Activated CD8-positive, alpha-beta memory T cell treated with anti-CD3 and anti-CD28 coated beads for 48 hours (primary cell): ENCODE results near the gene KCNH8.

Source experiments
- DNase-seq, 3 experiments: peaks; one replicate each; pipeline ENCODE4 v3.0.0-alpha.2; 2020; ENCODE audit warnings: low read depth in 2 of 3, low spot score in 2 of 3

Gene KCNH8

DNA sequence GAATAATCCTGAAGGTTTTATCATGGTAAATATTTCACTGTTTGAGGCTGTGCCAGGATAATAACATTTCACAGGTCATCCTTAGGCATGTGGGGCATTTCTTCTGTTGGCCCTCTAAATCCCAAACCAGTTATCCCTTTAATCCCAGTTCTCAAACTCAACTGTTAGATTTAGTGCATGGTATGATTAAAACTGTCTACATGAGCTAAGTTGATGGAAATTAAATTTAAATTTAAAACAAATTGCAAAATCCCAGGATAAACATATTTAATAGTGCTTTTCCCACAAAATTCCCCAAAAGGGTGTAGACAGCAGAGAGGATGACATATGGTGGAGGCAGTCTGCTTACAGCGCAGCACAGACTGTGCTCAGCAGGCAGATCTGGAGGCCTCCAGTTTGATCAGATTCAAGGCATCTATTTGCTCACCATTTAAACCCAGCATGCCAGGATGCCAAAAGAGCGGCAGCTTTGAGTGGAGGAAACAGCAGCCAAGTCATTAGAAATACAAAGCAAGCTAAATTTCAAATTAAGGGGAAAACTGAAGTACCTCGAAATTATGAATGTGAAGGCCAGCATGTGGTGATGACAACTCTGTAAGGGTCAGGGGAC lies 325.8 kb downstream of the KCNH8 start:
- DNase-seq, result no peak

DNA sequence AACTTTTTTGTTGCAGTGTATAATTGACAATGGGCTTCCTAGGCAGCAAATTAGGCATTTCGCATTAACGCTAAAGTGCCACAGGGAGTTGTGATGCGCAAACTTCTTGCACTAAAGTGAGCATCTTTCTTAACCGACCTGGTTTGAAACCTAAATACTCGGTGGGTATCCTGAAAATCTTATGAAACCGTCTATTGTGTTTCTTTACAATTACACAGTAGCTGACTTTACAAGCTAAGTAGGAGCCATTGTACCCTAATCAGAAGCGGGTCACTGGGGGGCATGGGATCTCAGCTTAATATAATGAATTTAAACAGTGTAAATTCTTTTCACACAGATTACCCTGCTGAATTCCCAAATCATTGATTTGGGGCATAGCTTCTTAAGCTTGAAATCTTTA lies 328.0 kb downstream of the KCNH8 start:
- no peak for DNase-seq

- DNase-seq, result no peak
Measured at GRCh38 chr3:19485267-19485666, 337.0 kb downstream of the KCNH8 start.

DNA sequence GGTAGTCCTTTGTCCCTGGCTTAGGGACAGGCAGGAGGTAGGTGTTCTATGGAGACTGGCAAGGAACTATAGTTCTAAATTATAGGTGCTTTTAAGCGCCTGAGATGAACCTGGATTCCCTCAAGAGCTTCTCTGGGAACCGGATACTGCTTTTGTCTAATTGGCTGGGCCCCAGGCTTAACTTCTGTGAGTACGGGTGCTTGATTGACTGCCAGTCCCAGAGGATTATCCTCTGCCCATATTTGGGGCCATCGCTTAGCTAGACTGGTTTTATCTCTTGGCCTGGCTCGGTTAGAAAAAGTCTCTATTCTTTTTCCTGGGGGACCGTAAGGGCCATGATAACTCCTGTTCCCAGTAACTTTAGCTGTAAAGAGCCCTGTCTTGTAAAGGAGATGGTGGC lies 339.1 kb downstream of the KCNH8 start:
- no peak for DNase-seq

GRCh38 chr3:19488939-19489338 lies 340.6 kb downstream of the KCNH8 start:
- DNase-seq, result no peak

- no peak for DNase-seq
Measured at GRCh38 chr3:19489936-19490335, 341.6 kb downstream of the KCNH8 start.

- no peak for DNase-seq
Measured at GRCh38 chr3:19506171-19506570, 357.9 kb downstream of the KCNH8 start.

DNA sequence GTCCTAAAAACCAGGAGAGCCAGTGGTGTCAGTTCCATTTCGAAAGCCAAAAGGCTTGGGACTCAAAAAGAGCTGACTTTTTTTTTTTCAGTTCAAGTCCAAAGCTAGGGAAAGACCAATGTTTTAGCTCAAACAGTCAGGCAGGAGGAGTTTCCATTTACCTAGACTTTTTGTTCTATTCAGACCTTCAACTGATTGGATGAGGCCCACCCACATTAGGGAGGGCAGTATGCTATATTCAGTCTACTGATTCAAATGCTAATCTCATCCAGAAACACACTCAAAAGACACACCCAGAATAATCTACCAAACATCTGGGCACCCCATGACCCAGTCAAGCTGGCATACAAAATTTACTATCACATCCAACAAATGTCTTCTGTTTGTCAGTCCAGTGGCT lies 374.0 kb downstream of the KCNH8 start:
- no peak for DNase-seq

- DNase-seq, result no peak
Measured at GRCh38 chr3:19526071-19526470, 377.8 kb downstream of the KCNH8 start.

DNA sequence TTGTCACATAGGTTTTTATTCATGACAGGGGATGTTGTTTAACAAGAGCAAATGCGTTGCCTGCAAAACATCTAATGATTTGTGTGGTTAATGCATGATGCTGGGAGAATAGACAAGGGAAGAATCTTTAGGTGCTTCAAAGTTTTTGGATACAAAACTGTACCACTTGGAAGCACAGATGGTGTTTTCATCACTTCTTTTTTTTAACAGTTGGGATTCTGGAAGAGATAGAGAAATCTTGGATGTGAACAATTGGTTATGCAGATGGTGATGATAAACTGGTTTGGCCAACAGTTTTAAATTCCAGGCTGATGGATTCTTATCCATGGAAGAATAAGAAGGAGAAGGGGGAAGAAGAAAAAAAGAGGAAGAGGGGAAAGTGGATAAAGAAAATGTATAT lies 379.4 kb downstream of the KCNH8 start:
- DNase-seq, result no peak

DNA sequence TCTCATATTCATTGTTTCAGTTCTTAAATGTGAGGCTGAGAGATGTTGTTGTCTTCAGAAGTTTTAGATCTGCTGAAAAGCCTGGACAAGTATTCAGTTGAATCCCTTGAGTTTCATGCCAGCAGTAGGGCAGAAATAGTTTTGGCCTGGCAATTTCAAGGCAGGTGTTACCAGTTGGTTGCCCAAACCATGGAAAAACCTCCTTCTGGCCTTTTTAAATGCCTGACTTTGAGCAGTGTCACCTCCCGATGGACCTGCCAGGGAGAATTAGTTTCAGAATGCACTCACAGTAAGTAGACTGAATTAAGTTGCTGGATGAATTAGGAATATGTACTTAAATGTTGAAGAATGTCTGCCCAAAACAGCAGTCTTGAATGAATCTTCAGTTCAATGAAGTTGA lies 383.1 kb downstream of the KCNH8 start:
- no peak for DNase-seq

DNA sequence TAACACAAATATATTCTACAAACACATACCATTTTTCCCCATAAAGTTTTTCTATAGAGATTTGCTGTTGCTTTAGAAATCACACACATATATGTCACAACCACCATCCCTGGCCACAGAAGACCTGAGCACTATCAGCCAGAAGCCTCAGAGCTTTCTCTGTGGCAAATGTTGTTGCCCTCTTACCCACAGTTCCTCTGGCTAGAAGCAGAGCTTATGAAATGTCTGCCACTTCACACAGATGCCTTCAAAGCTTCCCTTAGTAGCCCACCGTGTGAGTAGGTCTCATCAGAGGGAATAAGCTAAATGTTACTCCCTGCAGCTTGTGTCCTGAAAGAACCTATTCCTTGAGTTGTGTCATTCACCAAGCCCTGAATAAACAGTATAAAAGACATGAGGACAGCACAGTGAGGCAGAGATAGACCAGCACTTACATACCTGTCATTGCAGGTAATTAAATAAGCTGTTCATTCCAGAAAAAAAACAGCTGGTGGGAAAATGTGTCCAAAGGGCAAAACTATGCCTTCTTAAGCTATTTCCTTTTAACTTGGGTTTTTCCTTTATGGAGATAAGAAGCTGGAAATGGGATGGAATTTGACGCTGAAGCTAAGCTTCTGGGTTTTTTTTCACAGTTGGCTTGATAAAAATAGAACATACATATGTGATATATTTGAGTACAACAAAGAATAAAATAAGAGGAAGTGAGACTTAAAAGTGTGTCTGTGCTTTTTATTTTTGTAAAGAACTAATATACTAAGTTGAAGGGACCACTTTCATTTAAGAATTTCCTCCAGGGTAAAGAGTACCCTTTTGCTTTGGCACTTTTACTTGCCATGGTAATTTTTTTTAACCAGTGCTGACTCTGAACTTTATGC lies 391.4 kb downstream of the KCNH8 start:
- DNase-seq, result no peak

- no peak for DNase-seq
Measured at GRCh38 chr3:19540464-19540863, 392.2 kb downstream of the KCNH8 start.

GRCh38 chr3:19541284-19541683 lies 393.0 kb downstream of the KCNH8 start:
- no peak for DNase-seq

DNA sequence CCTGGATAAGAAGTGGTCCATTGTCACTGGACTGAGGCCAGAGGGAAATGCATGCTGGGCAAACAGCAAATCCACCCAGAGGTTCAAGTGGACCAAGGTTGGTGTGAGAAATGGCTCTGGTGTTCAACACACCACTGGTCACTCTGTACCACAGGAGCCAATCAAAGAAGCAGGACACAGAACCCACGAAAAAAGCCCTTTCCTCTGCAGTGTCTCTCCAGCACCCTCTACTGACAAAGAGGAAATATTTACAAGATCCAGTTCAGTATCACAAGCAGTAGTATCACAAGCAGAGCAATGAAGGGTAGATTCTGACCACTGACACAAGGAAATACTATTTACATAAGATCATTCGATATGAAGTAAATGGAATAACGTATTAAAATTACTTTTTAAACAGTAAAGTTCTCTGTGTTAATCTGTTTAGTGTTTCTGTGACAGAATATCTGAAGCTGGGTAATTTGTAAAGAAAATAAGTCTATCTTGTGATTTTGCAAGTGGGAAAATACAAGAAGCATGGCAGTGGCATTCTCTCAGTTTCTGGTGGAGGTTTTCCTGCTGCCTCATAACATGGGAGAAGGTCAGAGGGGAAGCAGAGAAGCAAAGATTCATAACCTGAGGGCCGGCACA lies 395.0 kb downstream of the KCNH8 start:
- no peak for DNase-seq

GRCh38 chr3:19547665-19548464 lies 399.6 kb downstream of the KCNH8 start:
- DNase-seq, result no peak

DNA sequence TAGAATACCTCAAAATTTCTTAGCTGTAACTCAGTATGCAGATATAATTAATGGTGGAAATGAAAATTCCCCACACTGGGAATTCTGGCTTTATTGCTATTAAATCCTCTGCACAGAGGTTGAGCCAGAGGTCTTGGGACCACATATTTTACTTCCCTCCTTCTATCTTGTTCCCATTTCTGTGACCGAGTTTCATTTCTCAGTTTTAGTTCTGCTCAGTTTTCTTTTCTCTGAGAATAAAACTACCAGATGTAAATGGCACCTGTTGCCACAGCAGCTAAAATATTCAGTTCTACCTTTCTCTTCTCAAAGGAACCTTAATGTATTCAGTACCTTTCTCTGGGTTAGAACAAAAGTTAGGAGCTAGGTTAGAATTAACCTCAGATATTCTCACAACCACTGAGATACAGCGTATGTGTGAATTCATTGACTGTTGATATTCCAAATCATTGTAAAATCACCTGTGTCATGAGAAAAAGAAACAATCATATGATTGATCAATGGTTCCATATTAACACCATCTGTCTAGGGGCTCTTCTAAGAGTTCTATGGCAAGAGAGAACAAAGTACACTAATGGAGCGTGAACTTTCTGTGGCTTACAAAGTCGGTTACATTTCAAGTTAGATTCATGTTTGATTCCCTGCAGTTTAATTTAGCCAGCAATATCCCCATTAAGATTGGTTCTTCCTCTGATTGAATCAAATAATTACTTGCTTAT lies 411.6 kb downstream of the KCNH8 start:
- DNase-seq, result no peak

GRCh38 chr3:19573644-19574043 lies 425.3 kb downstream of the KCNH8 start:
- no peak for DNase-seq

- DNase-seq, result no peak
Measured at GRCh38 chr3:19574268-19574667, 426.0 kb downstream of the KCNH8 start.

DNA sequence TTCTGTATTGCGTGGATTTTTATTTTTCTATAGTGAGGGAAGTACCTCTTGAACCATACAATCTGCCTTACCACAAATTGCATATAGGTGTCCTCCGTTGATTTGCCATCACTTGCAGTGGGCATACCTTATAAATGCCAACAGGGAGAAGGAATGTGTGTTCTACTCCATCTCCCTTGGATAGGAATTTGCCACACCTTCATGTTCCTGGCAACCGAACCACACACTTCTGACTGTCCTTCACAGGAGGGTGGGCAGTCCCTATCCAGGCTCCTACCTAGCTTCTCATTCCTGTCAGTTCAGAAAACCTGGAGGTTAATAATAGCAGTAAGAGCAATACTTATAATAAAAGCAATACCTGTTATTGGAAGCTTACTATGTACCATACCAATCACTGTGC lies 428.0 kb downstream of the KCNH8 start:
- DNase-seq, result no peak
